A549 (cell line): ENCODE data around the gene NPAS1. TPM values are rescaled to one million over a fixed set of nuclear protein-coding genes. Genes with fewer than 3 reads are reported as not detected.

Experiments used
- ATAC-seq, 2 experiments: fragments of 200-7000 bp in 1 of 2; fragments of >200 bp in 1 of 2; cut with Nextera tagmentation in 1 of 2; cut with Tn5 transposase in 1 of 2; 3 replicates each; pipeline versions ENCODE4 v1.8.0 to v1.9.1; 2018 to 2020; ENCODE audit warnings: mild to moderate bottlenecking in 1 of 2, moderate library complexity in 1 of 2
- CTCF ChIA-PET: fragments of 300-600 bp; sonication (Branson Sonifier 250); formaldehyde crosslinking; extraction: SDS; loops from one replicate; lab custom pipeline; 2021; ENCODE audit warnings: antibody characterized with exemption, inconsistent platforms; lab: Yijun Ruan, JAX
- POLR2A ChIA-PET: fragments of 350-600 bp; formaldehyde crosslinking; extraction: SDS; loops from one replicate; lab custom pipeline; 2021; ENCODE audit warnings: antibody characterized with exemption, inconsistent platforms; lab: Yijun Ruan, JAX
- DNase-seq, 2 experiments: peaks; one replicate each; pipeline versions ENCODE4 v3.0.0 to v3.0.0-alpha.2; 2011 to 2016; ENCODE audit warnings: low read depth in 1 of 2, low spot score in 1 of 2
- FAIRE-seq: peaks from 2 replicates; lab custom pipeline; 2011; peaks lifted over from hg19 to GRCh38; lab: Jason Lieb, UNC
- H3K27ac ChIP-seq, 2 experiments: fragments of >200 bp; sonication (Bioruptor Twin); formaldehyde crosslinking; 3 replicates each; pipeline ENCODE4 v1.5.1; 2016 to 2017
- H3K4me1 ChIP-seq: fragments of >200 bp; sonication (Bioruptor Twin); formaldehyde crosslinking; 3 replicates; pipeline ENCODE4 v1.6.1; 2016
- H3K4me2 ChIP-seq: fragments of >200 bp; sonication (Bioruptor Twin); formaldehyde crosslinking; 3 replicates; pipeline ENCODE4 v1.6.1; 2016
- H3K4me3 ChIP-seq: fragments of >200 bp; sonication (Bioruptor Twin); formaldehyde crosslinking; 3 replicates; pipeline ENCODE4 v1.5.1; 2016
- H3K9me3 ChIP-seq: fragments of >200 bp; sonication (Bioruptor Twin); formaldehyde crosslinking; 3 replicates; pipeline ENCODE4 v1.6.1; 2016
- CEBPB ChIP-seq, 2 experiments: fragments of >200 bp in 1 of 2; sonication (Bioruptor Twin) in 1 of 2; formaldehyde crosslinking in 1 of 2; IDR thresholded peaks; 2 replicates each; pipeline ENCODE4 v1.6.1; 2012 to 2016
- EHMT2 ChIP-seq: fragments of 200-600 bp; sonication (generic); IDR thresholded peaks from 2 replicates; pipeline ENCODE4 v1.6.1; 2016; ENCODE audit warnings: antibody characterized with exemption, low read depth, mild to moderate bottlenecking, moderate library complexity
- FOSL2 ChIP-seq, 2 experiments: fragments of 450-650 bp in 1 of 2; fragments of >200 bp in 1 of 2; sonication (Bioruptor Twin) in 1 of 2; formaldehyde crosslinking; IDR thresholded peaks; 2 replicates each; pipeline versions ENCODE4 v1.5.0 to v1.6.1; 2016 to 2020; ENCODE audit warnings: mild to moderate bottlenecking in 1 of 2, moderate library complexity in 1 of 2
- FOXS1 ChIP-seq: fragments of 250-450 bp; sonication (Bioruptor Pico); IDR thresholded peaks from 2 replicates; pipeline ENCODE4 v1.5.0; 2020; ENCODE audit warnings: mild to moderate bottlenecking, moderate library complexity
- JUNB ChIP-seq: fragments of >200 bp; sonication (Bioruptor Twin); formaldehyde crosslinking; IDR thresholded peaks from 2 replicates; pipeline ENCODE4 v1.6.1; 2016
- KDM1A ChIP-seq: fragments of 200-600 bp; sonication (generic); IDR thresholded peaks from 2 replicates; pipeline ENCODE4 v1.6.1; 2016; ENCODE audit warnings: low read depth, mild to moderate bottlenecking
- MAZ ChIP-seq: fragments of 150-350 bp; IDR thresholded peaks from 2 replicates; pipeline ENCODE4 v1.6.1; 2014; ENCODE audit warnings: antibody characterized with exemption, low read depth, low read length, borderline replicate concordance
- MYC ChIP-seq: IDR thresholded peaks from 2 replicates; pipeline ENCODE4 v1.6.1; 2012; ENCODE audit warnings: mild to moderate bottlenecking, inconsistent platforms, low read length, improper control_type of control experiment, borderline replicate concordance
- RAD21 ChIP-seq, 2 experiments: fragments of >200 bp in 1 of 2; sonication (Bioruptor Twin) in 1 of 2; formaldehyde crosslinking in 1 of 2; IDR thresholded peaks in 1 of 2; conservative IDR thresholded peaks in 1 of 2; 2 replicates in 1 of 2; 3 replicates in 1 of 2; pipeline ENCODE4 v1.6.1; 2012 to 2018; ENCODE audit warnings: inconsistent platforms in 1 of 2
- SREBF2 ChIP-seq: fragments of 450-650 bp; IDR thresholded peaks from 2 replicates; pipeline ENCODE4 v1.6.1; 2014; ENCODE audit warnings: mild to moderate bottlenecking, moderate library complexity
- ZSCAN20 ChIP-seq: fragments of 250-450 bp; sonication (Bioruptor Pico); IDR thresholded peaks from 2 replicates; pipeline ENCODE4 v1.8.0; 2022; ENCODE audit warnings: mild to moderate bottlenecking, moderate library complexity
- WGBS: methylation state at CpG from one replicate; pipeline ENCODE4 v1.1.6; 2017; ENCODE audit errors: missing lambda C conversion rate; 5-methylcytosine and 5-hydroxymethylcytosine counted together
- polyA plus RNA-seq, 4 experiments: library from polyadenylated mRNA; depleted of rRNA in 3 of 4; stranded (reverse); fragments of >200 nt; fragmentation: RNase III in 1 of 4; extraction: RNeasy Plus Mini Kit Qiagen cat#74134 plus additional on column Dnase treatment in 1 of 4; gene quantifications; 2 replicates in 3 of 4; 3 replicates in 1 of 4; pipeline ENCODE4 v1.2.3, GENCODE V29; 2011 to 2017
- TF ChIP-seq, protein P1 (sequence below): fragments of 450-650 bp; IDR thresholded peaks from 2 replicates; pipeline ENCODE4 v1.6.1; 2014; ENCODE audit warnings: antibody characterized with exemption

Gene NPAS1
- polyA plus RNA-seq, 2 of the 4 experiments (the other 2 are of a cell fraction), result 1.5 to 2.3 TPM

DNA sequence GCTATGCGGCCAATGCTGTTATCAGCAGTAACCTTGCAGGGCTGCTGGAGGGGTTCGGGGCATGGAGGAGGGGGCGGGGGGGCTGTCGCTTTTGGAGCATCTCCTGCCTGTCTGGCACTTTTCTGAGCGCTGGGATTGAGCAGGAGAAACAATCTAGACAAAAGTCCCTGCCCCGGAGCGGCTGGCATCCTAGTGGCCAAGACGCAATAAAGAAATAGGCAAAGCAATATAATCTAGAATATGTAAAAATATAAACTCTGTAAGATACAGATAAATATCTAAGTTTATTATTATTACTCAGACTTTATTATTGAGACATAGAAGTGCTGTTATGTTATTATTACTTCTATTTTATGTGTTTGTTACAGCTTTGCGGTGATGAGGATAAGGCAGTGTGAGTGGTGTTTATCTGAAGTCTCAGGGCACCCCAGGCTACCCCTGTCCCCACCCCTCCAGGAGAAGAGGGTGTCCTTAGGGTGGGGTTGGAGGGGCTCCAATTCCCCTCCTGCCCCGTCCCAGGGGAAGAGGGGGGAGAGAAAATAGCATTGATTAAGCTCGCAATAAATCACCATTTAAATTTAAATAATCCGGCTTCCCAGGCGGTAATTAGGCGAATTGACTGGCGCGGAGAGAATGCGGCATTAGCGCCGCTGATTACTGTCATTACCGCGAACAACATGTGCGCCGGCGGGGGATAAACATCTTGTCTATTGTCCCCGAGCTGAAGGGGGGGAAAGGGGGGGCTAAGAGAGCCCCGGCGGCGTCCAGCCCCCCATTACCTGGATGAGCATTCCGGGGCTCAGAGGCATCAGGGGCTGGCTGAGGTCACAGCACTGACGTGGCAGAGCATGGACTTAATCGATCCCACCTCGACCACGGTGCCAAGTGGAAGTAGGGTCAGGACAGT, 3.2 kb downstream of the NPAS1 start:
- Histone ChIP-seq H3K4me3 (peak overlapping the region; percentile 30), H3K9me3 (no peaks in the 10 kb centered on the region), H3K4me2 (peak overlapping the region; percentile 65), H3K27ac (no peak overlapping the region), H3K4me1 (peaks cover 31% of the 10 kb centered on the region)
- TF ChIP-seq, protein P1, sequence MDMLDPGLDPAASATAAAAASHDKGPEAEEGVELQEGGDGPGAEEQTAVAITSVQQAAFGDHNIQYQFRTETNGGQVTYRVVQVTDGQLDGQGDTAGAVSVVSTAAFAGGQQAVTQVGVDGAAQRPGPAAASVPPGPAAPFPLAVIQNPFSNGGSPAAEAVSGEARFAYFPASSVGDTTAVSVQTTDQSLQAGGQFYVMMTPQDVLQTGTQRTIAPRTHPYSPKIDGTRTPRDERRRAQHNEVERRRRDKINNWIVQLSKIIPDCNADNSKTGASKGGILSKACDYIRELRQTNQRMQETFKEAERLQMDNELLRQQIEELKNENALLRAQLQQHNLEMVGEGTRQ, result no peak
- no peak for TF ChIP-seq JUNB
- TF ChIP-seq SREBF2, result no peak
- TF ChIP-seq FOXS1 (CRISPR knock-in tag), result no peak
- FAIRE-seq (no peak), DNase-seq (no peak), ATAC-seq (peak in 1 of 2 experiments; percentile 27; a peak in 3 of 6 replicates)
- ChIA-PET POLR2A (interaction anchor here (1.1 kb wide), 1 partner anchor 203 kb away, joined by 4 read pairs; no protein-coding TSS in a partner anchor), CTCF (interaction anchor here (1.0 to 6.6 kb wide), 13 partner anchors 9 to 182 kb away, joined by 3 to 75 read pairs (median 6); no protein-coding TSS in a partner anchor)
- 7% methylated on average over 32 of the region's 33 CpGs for WGBS

DNA sequence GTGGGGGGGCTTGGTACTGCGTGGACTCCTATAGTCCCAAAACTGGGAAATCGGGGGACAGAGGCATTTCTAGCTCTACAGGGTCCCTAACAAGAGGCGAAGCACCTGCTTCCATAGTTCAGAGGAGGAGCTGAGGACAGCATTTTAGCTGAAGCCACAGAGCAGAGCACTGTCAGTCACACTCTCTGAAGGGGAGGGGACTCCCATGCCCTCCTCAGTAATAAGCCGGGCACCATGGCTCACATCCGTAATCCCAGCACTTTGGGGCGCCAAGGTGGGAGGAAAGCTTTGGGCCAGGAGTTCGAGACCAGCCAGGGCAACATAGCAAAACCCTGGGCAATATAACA, 3.8 kb downstream of the NPAS1 start:
- H3K4me3 ChIP-seq, result peak overlapping the region; percentile 30
- no peak for FAIRE-seq
- peaks cover 31% of the 10 kb centered on the region for H3K4me1 ChIP-seq
- no peaks in the 10 kb centered on the region for H3K9me3 ChIP-seq
- TF ChIP-seq MAZ, result no peak
- TF ChIP-seq MYC, result no peak
- CTCF ChIA-PET, result interaction anchor here (1.0 to 6.6 kb wide), 12 partner anchors 8 to 183 kb away, joined by 3 to 75 read pairs (median 6); partner anchors contain the start of gene SAE1
- DNase-seq, result no peak
- 31% methylated on average over 7 of the region's 7 CpGs for WGBS
- H3K27ac ChIP-seq, result no peak overlapping the region
- peak in 1 of 2 experiments; percentile 24; a peak in 2 of 6 replicates for ATAC-seq
- peak overlapping the region; percentile 65 for H3K4me2 ChIP-seq
- POLR2A ChIA-PET, result interaction anchor here (1.1 kb wide), 1 partner anchor 202 kb away, joined by 4 read pairs; no protein-coding TSS in a partner anchor

DNA sequence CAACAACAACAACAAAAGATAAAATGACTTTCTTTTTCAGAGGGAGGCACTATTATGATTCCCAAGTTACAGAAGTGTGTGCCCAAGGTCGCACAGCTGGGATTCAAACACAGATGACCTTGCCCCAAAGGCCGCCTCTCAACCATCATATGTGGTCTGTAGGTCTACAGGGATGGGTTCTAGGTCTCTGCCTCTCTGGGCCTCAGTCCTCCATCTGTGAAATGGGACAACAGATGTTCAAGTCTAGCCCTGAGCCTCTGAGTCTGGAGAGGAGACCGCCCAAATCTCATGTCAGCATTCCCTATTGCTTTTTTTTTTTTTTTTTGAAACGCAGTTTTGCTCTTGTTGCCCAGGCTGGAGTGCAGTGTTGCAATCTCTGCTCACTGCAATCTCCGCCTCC, 4.9 kb downstream of the NPAS1 start:
- Histone ChIP-seq H3K27ac (no peak overlapping the region), H3K4me1 (peaks cover 29% of the 10 kb centered on the region), H3K4me2 (no peak overlapping the region), H3K4me3 (no peak overlapping the region)
- ATAC-seq (no peak), FAIRE-seq (no peak), DNase-seq (no peak)
- POLR2A ChIA-PET, result interaction anchor here (0.5 kb wide), 1 partner anchor 209 kb away, joined by 6 read pairs; no protein-coding TSS in a partner anchor
- TF ChIP-seq CEBPB (IDR thresholded peaks at IDR 0.05) (peak in 1 of 2 experiments; percentile 27; a peak in 1 of 4 replicates), ZSCAN20 (CRISPR knock-in tag) (no peak)
- TF ChIP-seq, all 56 proteins: peak for 1
- CTCF ChIA-PET, result interaction anchor here (0.7 to 6.6 kb wide), 9 partner anchors 10 to 1884 kb away, joined by 3 to 75 read pairs (median 3); partner anchors contain the start of gene SAE1
- H3K9me3 ChIP-seq, result no peaks in the 10 kb centered on the region
- 59% methylated on average over 5 of the region's 5 CpGs for WGBS

DNA sequence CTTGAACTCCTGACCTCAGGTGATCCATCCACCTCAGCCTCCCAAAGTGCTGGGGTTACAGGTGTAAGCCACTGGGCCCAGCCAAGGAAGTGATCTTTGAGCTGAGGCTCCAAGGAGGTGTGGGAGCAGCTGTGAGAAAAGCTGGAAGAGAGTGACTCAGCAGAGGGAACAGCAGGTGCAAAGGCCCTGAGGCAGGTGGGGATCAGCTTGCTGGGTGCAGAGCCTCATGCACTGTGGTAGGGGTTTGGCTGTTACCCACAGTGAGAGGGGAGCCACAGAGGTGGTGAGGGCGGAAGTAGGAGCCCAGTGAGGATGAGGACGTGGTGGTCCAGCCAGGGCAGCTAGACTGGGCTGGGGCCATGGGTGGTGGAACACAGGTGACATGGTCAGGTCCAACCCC, 6.5 kb downstream of the NPAS1 start:
- Histone ChIP-seq H3K27ac (no peak overlapping the region), H3K4me2 (no peak overlapping the region), H3K4me3 (no peak overlapping the region), H3K4me1 (peaks cover 16% of the 10 kb centered on the region; the same call in 2 of the 3 replicates), H3K9me3 (no peaks in the 10 kb centered on the region)
- no peak for TF ChIP-seq FOSL2 (IDR thresholded peaks at IDR 0.05)
- TF ChIP-seq FOSL2 (CRISPR knock-in tag; IDR thresholded peaks at IDR 0.05), result peak; percentile 16; the same call in 1 of the 2 replicates
- TF ChIP-seq EHMT2, result no peak
- TF ChIP-seq RAD21 (conservative IDR thresholded peaks at IDR 0.05 in 1 of 2, IDR thresholded peaks at IDR 0.05 in 1 of 2), result no peak
- peak; percentile 65 for TF ChIP-seq KDM1A
- no peak for DNase-seq
- CTCF ChIA-PET, result interaction anchor here (0.6 to 6.6 kb wide), 12 partner anchors 9 to 484 kb away, joined by 3 to 75 read pairs (median 4); partner anchors contain the start of gene ZC3H4
- WGBS, result 76% methylated on average over 2 of the region's 2 CpGs
- FAIRE-seq, result no peak
- ATAC-seq, result no peak
- POLR2A ChIA-PET, result no interaction called here
